Hindlimb muscle (tissue), 1 donor: ENCODE measurements around the gene NAPG. TPM values are rescaled to one million over a fixed set of nuclear protein-coding genes. Genes with fewer than 3 reads are reported as not detected.
"Not testable (repeated sequence)": the region's sequence is repeated elsewhere in the genome, so short reads cannot be mapped to it uniquely, and the experiment has no call there.

Experiments used
- DNase-seq: peaks from one replicate; pipeline ENCODE4 v3.0.0-alpha.2; 2013
- polyA plus RNA-seq: library from polyadenylated mRNA; unstranded; fragments of 120-200 nt; gene quantifications from one replicate; pipeline ENCODE4 v1.2.1, GENCODE V29; 2013; ENCODE audit not compliant: insufficient read length

Gene NAPG
- polyA plus RNA-seq = 15.2 TPM

- DNase-seq = peak; percentile 94
Measured at GRCh38 chr18:10525697-10526560, at the start of gene NAPG. NAPG (plus strand) TSS chr18:10526027; CDS start chr18:10526103, 76 bp downstream.

- no peak for DNase-seq
Measured at GRCh38 chr18:10476338-10476791, 49.5 kb upstream of the NAPG start.

DNA sequence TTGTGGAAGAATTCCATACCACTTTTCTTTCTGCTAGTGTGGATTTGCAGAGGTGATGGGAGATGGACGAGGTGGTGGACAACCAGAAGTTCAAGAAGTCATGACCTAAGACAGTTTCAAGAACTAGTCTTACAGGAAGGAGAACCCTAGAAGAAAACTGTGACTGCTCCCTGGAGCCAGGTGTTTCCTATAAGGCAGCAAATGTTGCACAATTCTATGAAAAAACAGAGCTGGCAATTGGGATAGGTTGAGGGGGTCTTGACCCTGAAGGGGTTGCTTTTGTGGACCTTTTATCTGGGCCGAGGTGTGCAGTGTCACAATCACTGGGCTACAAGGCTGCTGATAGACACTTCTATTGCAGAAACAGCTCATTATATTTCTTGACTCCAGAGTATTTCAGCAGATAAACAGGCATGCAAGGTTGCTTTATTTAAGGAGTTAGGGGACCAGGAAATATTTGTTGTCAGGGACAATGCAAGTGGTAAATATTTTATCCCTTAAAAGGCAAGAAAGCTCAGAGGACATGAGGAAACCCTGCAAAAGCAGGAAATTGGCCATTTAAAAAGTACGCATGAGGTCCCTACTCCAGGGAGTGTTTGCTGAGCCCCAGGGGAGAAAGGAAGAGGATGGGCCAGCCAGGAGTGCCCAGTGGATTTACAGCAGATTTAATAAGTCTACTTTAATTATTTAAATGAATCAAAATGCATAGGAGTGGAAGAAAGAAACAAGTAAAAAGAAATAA lies 48.5 kb upstream of the NAPG start:
- no peak for DNase-seq

DNA sequence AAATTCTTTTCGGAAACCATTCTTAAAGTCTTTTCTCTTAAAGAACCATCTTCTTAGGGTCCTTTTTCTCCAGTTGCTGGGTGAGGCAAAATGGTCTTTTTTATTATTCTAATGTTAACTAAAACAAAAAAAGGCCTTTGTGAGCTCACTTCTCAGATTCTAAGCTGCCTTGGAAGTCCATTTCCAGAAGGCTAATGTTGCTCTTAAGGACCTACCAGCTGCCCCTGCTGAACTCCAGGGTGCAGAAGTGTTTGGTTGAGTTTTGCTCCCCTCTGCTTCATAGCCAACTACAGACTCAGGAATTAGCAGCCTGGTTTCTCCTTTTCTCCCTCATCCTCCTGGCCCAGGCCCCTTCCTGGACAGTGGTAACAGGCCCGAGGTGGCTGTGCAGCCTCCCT lies 48.0 kb upstream of the NAPG start:
- no peak for DNase-seq

- DNase-seq = no peak
Measured at GRCh38 chr18:10481831-10482230, 44.0 kb upstream of the NAPG start.

GRCh38 chr18:10482363-10482984 lies 43.4 kb upstream of the NAPG start:
- DNase-seq = no peak

- DNase-seq = peak; percentile 36
Measured at GRCh38 chr18:10482985-10483949, 42.6 kb upstream of the NAPG start.

DNA sequence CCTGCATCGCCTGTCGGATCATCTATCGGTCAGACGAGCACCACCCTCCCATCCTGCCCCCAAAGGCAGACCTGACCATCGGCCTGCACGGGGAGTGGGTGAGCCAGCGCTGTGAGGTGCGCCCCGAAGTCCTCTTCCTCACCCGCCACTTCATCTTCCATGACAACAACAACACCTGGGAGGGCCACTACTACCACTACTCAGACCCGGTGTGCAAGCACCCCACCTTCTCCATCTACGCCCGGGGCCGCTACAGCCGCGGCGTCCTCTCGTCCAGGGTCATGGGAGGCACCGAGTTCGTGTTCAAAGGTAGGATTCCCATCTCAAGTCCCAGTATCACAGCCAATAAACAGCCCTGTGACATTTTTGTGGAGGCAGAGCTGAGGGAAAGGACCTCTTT lies 40.4 kb upstream of the NAPG start:
- no peak for DNase-seq

- no peak for DNase-seq
Measured at GRCh38 chr18:10486362-10486761, 39.5 kb upstream of the NAPG start.

DNA sequence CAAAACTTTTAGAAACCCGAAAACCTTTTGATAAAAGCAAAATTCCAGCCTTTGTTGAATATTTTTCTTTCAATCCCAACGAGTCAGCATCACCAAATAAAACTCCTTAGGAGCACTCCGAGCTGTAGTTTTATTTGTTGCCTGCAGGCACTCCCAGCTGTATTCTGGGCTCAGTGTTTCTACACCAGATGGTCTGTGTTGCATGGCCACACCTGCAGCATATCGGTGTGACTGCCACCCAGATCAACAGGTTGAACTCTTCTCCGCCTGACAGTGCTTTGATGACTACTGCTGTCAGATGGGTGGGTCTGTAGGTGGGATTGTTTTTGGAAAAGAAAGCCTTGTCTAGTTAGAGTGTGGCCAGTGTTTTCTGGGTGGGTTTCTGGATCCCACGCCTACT lies 38.7 kb upstream of the NAPG start:
- no peak for DNase-seq

DNA sequence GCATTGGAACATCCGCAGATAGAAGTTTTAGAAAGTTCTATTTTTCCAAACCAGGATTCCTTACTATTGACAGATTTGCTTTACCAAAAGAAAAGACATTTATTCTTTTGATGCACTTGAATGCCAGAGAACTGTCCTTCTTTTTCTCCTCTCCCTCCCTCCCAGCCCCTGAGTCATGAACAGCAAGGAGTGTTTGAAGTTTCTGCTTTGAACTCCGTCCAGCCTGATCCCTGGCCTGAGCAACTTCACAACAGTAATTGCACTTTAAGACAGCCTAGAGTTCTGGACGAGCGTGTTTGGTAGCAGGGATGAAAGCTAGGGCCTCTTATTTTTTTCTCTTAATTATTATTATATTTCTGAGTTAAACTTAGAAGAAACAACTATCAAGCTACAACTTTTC lies 37.8 kb upstream of the NAPG start:
- no peak for DNase-seq

GRCh38 chr18:10490401-10491165 lies 35.2 kb upstream of the NAPG start:
- no peak for DNase-seq

DNA sequence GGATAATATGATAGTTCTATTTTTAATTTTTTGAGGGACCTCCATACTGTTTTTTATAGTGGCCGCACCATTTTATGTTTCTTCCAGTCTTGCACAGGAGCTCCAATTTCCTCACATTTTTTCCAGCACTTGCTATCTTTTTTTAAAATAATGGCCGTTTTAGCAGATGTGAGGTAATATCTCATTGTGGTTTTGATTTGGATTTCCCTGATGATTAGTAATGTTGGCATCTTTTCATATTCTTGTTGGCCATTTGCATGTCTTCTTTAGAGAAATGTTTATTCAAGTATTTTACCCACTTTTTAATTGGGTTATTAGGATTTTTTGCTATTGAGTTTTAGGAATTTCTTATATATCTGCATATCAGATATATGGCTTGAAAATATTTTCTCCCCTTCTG lies 29.9 kb upstream of the NAPG start:
- DNase-seq = no peak

DNA sequence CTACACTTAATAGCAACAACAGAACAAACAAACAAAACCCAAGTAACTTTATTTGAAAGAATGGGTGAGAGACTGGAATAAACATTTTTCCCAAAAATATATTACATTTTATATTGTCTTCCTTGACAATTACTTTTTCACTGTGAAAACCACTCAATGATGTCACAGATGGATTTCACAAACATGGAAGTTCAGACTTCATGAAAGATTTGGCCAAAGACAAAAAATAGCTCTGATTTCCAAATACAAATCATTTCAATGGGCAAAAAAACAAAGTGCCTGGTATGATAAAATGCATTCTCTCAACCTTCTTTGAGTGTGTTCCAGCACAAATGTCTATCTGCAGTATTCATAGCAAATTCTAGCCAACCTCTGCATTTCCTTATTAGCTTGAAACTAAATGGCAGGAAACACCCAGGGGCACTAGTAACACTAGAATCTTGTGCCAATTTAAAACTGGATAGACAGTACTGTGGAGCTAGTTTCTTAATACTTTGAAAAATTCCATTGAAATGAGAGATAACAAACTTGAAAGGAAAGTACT lies 28.5 kb upstream of the NAPG start:
- no peak for DNase-seq

- no peak for DNase-seq
Measured at GRCh38 chr18:10499230-10499629, 26.6 kb upstream of the NAPG start.

GRCh38 chr18:10500038-10500437 lies 25.8 kb upstream of the NAPG start:
- DNase-seq = no peak

DNA sequence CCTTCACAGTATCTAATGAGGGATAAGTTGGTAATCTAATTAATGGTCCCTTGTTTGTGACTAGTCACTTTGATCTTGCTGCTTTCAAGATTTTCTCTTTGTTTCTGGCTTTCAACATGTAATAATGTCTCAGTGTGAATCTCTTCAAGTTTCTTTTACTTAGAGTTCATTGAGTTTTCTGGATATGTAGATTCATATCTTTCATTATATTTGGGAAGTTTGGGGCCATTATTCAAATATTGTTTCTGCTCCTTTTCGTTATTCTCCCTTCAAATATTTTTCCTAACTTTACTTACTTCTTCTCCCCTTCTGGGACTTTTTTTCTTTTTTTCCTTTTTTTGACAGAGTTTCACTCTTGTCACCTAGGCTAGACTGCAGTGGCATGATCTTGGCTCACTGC lies 21.1 kb upstream of the NAPG start:
- DNase-seq = no peak

DNA sequence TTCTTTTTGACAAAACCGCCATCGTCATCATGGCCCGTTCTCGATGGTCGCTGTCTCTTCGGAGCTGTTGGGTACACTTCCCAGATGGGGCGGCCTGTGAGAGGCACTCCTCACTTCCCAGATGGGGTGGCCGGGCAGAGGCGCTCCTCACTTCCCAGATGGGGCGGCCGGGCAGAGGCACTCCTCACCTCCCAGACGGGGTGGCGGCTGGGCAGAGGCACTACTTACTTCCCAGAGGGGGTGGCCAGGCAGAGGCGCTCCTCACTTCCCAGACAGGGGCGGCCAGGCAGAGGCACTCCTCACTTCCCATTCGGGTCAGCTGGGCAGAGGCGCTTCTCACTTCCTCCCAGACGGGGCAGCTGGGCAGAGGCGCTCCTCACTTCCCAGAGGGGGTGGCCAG lies 19.9 kb upstream of the NAPG start:
- DNase-seq = not testable (repeated sequence)

DNA sequence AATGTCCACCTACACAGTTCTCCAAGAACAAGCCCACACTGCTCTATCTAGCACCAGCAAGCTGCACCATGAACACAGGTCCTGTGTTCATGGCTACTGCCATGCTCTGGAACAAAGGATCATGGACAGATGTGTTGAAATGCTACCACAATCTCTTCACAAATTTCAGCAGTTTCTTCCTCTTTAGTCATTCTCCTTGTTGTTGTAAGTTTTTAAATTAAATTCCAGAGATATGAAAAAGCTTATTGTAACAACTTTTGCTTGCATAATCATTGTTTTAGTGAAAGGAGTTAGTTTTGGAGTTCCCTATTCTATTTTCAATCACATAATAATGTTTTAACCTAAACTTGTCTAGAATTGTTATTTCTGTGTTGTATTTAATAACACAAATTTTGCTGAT lies 17.2 kb upstream of the NAPG start:
- no peak for DNase-seq

- DNase-seq = no peak
Measured at GRCh38 chr18:10511236-10511635, 14.6 kb upstream of the NAPG start.

DNA sequence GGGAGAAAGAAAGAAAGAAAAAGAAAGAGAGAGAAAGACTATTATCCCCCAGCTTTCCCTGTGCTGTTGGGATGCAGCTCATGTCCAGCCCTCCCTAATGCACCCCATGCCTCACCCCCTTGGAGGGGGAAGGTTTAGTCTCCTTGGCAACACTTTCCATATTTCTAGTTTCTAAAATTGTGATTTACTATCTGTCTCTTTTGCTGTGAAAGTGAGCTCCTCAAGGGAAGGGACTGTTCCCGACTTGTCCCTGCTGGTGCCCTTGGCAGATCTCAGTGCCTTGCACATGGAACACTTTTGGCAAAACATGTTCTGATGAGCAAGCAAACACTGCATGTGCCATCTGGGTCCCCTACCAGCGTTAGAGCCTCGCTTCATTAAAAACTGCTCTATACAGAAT lies 11.7 kb upstream of the NAPG start:
- no peak for DNase-seq
